ENCODE measurements around the gene TM4SF5. TPM values are rescaled to one million over a fixed set of nuclear protein-coding genes. Genes with fewer than 3 reads are reported as not detected.

Gene TM4SF5
- polyA plus RNA-seq, 1 donor = not detected

Other genes with a start within 250 kb of the TM4SF5 start
- 28.3 TPM for gene MYBBP1A, start 216.5 kb upstream of the TM4SF5 start, polyA plus RNA-seq (ENCODE audit: insufficient read length)
- gene GGT6, start 211.3 kb upstream of the TM4SF5 start, polyA plus RNA-seq (ENCODE audit: insufficient read length) = 0.18 TPM
- 163 TPM for gene SMTNL2, start 187.4 kb upstream of the TM4SF5 start, polyA plus RNA-seq (ENCODE audit: insufficient read length)
- 0.40 TPM for gene ALOX15, start 130.2 kb upstream of the TM4SF5 start, polyA plus RNA-seq (ENCODE audit: insufficient read length)
- gene PELP1, start 67.7 kb upstream of the TM4SF5 start, polyA plus RNA-seq (ENCODE audit: insufficient read length) = 31.9 TPM
- gene ARRB2, start 61.3 kb upstream of the TM4SF5 start, polyA plus RNA-seq (ENCODE audit: insufficient read length) = 22.3 TPM
- gene MED11, start 40.5 kb upstream of the TM4SF5 start, polyA plus RNA-seq (ENCODE audit: insufficient read length) = 18.0 TPM
- gene ZMYND15, start 32.1 kb upstream of the TM4SF5 start, polyA plus RNA-seq (ENCODE audit: insufficient read length) = 0.28 TPM
- 5.1 TPM for gene CXCL16, start 32.0 kb upstream of the TM4SF5 start, polyA plus RNA-seq (ENCODE audit: insufficient read length)
- gene VMO1, start 14.5 kb downstream of the TM4SF5 start, polyA plus RNA-seq (ENCODE audit: insufficient read length) = 9.7 TPM
- 0.95 TPM for gene GLTPD2, start 17.1 kb downstream of the TM4SF5 start, polyA plus RNA-seq (ENCODE audit: insufficient read length)
- gene PSMB6, start 24.3 kb downstream of the TM4SF5 start, polyA plus RNA-seq (ENCODE audit: insufficient read length) = 96.7 TPM
- 25.4 TPM for gene PLD2, start 35.3 kb downstream of the TM4SF5 start, polyA plus RNA-seq (ENCODE audit: insufficient read length)
- gene MINK1, start 61.5 kb downstream of the TM4SF5 start, polyA plus RNA-seq (ENCODE audit: insufficient read length) = 25.4 TPM
- 1.3 TPM for gene C17orf107, start 127.7 kb downstream of the TM4SF5 start, polyA plus RNA-seq (ENCODE audit: insufficient read length)
- gene CHRNE, start 131.2 kb downstream of the TM4SF5 start, polyA plus RNA-seq (ENCODE audit: insufficient read length) = 2.3 TPM
- gene GP1BA, start 160.4 kb downstream of the TM4SF5 start, polyA plus RNA-seq (ENCODE audit: insufficient read length) = 0.92 TPM
- gene SLC25A11, start 168.2 kb downstream of the TM4SF5 start, polyA plus RNA-seq (ENCODE audit: insufficient read length) = 53.8 TPM
- 72.7 TPM for gene RNF167, start 168.4 kb downstream of the TM4SF5 start, polyA plus RNA-seq (ENCODE audit: insufficient read length)
- 349 TPM for gene PFN1, start 176.6 kb downstream of the TM4SF5 start, polyA plus RNA-seq (ENCODE audit: insufficient read length)
- gene ENO3, start 179.2 kb downstream of the TM4SF5 start, polyA plus RNA-seq (ENCODE audit: insufficient read length) = 2,114 TPM
- 90.2 TPM for gene SPAG7, start 195.9 kb downstream of the TM4SF5 start, polyA plus RNA-seq (ENCODE audit: insufficient read length)
- 27.3 TPM for gene CAMTA2, start 215.8 kb downstream of the TM4SF5 start, polyA plus RNA-seq (ENCODE audit: insufficient read length)
- 5.0 TPM for gene INCA1, start 225.6 kb downstream of the TM4SF5 start, polyA plus RNA-seq (ENCODE audit: insufficient read length)
- gene KIF1C, start 226.1 kb downstream of the TM4SF5 start, polyA plus RNA-seq (ENCODE audit: insufficient read length) = 120 TPM